GM18861 (cell line): Measurements from ENCODE around the gene GOLGB1.

Experiments used
- ATAC-seq: cut with Tn5 transposase; IDR thresholded peaks from one replicate; pipeline ENCODE4 v1.9.1; 2021; ENCODE audit not compliant: unreplicated experiment

Gene GOLGB1

DNA sequence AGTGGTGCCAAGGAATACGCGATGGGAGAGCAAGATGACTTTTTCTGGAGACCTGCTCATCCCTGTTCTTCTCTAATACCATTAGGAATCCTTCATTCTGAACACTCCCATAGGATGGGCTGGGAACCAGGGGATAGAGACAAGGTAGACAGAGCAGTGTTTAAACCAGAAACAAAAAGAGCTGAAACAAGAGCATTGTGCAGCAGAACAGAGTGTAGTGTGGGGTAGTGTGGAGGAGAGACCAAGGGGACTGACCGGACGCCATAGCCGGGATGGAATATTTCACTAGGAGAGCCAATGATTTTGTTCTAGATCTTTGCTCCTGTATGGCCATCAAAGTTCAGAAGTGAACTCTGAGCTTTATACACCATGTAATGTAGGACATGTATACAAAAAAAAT lies 104.5 kb downstream of the GOLGB1 start:
- ATAC-seq, result no peak

DNA sequence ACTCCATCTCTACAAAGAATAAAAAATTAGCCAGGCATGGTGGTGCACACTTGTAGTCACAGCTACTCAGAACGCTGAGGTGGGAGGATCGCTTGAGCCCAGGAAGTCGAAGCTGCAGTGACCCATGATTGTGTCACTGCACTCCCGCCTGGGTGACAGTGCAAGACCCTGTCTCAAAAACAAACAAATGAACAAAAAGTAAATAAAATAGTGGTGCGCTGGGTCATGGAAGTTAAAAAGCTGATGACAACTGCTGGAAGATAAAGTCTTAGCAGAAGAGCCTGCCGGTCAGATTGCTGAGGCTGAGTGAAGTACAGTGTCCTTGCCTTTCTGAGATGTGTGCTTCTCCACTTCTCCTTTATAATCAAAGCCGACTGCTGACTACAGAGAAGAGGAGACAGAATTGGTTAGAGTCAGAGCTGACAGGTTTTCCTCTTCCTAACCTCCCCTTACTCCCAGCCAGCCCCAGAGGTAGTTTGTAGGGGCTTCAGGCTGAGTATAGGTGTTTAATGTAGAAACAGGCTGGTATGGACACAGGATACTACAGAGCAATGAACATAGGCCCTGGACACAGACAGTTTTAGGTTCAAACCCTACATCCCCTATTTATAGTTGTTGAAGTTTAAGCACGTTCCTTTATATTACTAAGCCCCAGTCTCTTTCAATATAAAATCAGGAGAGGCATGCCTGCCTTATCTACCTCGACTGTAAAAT lies 106.8 kb downstream of the GOLGB1 start:
- ATAC-seq, result no peak

DNA sequence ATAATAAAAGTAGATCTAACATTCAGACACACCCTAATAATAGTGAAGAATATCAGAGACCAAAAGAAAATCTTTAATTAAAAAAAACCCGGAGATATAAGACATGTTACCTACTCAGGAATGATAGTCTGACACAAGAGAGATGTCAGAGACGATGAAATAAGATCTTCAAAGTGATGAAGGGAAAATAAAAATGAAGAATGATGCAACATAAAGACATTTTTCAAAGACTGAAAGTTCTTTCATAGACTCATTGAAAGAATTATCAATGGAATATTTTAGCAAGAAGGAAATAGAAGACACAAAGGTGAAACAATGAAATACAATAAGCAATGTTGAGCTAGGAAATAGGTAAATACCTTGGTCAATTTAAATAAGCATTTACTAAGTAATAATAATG lies 108.4 kb downstream of the GOLGB1 start:
- ATAC-seq, result no peak

DNA sequence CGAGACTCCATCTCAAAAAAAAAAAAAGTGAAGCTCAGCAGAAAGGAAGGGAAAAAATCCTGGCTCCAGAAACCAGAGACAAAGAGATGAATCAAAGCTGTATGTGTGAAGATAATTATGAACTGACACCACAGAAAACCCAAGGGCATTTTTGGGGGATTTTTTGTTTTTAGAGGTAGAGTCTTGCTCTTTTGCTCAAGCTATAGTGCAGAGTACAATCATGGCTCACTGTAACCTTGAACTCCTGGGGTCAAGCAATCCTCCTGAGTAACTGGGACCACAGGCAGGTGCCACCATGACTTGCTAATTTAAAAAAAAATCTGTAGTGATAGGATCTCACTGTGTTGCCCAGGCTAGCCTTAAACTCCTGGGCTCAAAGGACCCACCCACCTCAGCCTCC lies 111.6 kb downstream of the GOLGB1 start:
- no peak for ATAC-seq

DNA sequence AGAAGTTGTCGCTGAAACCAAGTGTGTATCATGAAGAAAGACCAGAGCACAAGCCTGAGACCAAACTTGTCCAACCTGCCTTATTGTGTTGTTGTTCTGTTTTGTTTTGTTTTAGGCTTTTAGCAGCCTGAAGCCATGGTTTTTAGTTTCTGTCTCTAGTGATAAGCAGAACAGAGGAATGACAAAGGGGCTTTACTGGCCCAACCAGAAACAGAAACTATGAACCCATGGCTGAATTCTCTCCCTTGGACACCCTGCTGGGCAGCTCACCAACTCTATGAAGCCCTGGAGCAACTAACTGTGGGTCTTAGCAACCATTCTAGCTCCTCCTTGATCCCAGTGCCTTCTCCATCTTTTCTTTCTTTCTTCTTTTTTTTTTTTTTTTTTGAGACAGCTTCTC lies 119.2 kb downstream of the GOLGB1 start:
- ATAC-seq, result no peak

DNA sequence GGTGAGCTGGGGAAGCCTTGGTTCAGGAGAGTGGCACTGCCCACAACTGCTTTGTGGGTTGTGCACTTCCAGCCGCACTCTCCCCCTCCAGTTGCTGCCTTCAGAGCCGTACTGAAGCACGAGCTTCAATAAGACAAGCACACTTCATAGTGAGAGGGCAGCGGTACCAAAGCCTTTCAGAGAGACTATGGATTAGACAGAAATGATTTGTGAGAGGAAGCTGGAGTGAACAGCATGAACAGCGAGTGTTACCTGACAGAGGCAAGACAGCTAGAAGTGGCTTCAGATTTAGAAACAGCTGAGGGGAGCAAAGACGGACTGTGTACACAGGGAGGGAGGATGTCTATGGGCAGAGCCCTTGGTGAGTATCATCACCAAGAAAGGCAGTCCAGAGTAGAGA lies 119.9 kb downstream of the GOLGB1 start:
- ATAC-seq, result no peak

DNA sequence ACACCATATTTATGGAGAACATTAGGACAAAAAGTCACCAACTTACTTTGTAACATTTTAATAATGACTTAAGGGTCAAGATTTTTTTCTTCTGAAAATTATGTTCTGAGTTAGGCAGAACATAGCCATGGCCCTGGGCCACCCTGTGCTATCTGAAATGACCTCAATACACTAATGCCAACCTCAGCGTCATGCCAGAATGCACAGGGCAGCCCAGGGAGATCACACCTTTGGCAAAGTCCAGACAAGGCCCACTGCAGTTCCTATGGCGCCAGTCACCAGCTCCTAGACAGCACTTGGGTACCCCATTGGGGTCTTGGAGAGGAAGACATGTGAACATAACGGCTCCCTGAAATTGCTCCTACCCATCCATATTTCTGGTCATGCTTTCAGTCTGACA lies 121.9 kb downstream of the GOLGB1 start:
- ATAC-seq, result no peak

DNA sequence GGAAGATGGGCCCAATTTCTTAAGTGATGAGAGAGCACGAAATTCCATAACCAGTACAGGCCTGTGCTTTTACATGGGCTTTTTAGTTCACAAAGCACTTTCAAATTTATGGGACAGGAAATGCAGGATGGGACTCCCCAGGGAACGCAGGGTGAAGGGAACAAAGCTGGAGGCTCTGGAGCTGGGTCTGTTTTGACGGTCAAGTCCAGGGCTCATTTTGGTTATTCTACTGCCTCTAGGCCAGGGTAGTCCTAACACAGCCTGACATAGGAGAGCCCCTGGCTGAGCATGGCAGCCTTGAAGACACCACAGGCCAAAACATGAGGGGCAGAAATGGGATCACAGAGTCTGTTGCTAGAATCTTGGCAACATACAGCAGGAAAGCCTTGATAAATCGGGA lies 122.3 kb downstream of the GOLGB1 start:
- ATAC-seq, result no peak

DNA sequence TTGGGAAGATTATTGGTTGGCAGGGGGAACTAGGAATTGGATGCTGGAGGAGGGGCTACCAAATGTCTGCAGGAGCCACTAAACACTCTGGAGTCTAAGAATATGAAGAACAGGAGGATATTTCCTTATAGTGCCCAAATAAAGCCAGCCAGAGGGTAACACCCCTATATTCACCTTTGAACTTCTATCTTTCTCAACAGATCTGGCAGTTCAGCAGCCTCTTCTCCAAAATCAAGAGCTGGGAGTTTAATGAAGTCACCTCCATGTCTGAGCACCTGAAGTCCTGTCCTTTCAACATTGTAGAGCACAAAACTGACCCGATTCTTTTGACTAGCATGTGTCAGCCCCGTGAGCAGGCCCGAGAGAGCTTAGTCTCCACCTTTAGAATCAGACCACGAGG lies 123.0 kb downstream of the GOLGB1 start:
- ATAC-seq, result no peak

DNA sequence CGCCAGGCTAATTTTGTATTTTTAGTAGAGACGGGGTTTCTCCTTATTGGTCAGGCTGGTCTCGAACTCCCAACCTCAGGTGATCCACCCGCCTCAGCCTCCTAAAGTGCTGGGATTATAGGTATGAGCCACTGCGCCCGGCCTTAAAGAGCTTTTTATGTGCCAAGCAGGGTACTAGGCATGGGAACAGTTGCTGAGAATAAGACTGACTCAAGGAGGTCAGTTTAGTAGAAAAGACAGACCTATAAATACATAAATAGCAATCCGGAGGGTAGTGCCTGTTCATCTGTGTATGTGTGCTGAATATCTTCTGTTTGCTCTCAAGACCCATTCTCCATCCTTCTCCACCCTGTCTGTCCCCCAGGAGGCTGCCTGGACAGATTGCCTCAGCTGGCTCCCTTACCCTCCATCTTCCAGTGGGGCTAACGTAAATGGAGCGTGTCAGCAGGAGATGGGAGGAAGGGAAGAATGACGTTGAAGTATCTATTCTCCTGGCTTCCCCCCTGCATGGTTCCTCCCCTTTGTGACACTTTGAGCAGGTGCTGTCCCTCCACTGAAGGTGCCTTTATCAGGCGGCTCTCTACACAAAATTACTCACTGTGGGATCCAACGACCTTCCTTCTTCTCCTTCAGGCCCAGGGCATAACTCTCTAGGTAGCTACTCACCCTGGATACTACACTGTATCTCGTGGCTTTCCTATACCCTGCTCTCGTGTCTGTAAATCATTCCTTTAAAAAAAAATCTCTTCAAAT lies 125.2 kb downstream of the GOLGB1 start:
- no peak for ATAC-seq

DNA sequence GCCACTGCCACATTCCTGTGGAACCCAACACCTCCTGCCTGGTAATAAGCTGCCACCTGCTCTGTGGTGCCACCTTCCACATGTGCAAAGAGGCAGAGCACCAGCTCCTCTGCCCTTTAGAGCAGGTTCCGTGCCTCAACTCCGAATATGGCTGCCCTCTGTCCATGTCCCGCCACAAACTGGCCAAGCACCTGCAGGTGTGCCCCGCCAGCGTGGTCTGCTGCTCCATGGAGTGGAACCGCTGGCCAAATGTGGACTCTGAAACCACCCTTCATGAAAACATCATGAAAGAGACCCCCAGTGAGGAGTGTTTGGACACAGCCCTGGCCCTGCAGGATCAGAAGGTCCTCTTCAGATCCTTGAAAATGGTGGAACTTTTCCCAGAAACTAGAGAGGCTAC lies 128.1 kb downstream of the GOLGB1 start:
- ATAC-seq, result no peak

DNA sequence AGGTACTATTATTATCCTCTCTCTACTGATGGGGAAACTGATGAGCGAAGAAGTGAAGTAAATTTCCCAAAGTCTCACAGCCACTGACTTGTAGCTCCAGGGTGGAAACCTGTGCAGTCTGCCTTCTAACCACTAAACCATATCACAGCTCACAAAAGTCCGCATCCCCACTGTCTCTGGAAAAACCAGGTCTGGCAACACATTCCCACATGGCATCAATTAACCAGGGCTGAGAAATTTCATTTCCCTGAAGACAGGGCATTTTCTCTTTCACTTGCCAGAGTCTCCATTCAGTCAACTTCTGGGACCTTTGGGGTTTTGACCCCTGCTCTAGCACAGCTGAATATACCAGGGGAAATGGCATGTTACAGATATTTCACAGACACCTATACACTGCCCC lies 129.8 kb downstream of the GOLGB1 start:
- ATAC-seq, result no peak
